HG03064 (cell line): ENCODE results near the gene KCNK18.

ENCODE experiments used
- ATAC-seq: cut with Tn5 transposase; IDR thresholded peaks from one replicate; pipeline ENCODE4 v1.9.1; 2021; ENCODE audit warnings: low read depth; ENCODE audit not compliant: unreplicated experiment

KCNK18 gene

DNA sequence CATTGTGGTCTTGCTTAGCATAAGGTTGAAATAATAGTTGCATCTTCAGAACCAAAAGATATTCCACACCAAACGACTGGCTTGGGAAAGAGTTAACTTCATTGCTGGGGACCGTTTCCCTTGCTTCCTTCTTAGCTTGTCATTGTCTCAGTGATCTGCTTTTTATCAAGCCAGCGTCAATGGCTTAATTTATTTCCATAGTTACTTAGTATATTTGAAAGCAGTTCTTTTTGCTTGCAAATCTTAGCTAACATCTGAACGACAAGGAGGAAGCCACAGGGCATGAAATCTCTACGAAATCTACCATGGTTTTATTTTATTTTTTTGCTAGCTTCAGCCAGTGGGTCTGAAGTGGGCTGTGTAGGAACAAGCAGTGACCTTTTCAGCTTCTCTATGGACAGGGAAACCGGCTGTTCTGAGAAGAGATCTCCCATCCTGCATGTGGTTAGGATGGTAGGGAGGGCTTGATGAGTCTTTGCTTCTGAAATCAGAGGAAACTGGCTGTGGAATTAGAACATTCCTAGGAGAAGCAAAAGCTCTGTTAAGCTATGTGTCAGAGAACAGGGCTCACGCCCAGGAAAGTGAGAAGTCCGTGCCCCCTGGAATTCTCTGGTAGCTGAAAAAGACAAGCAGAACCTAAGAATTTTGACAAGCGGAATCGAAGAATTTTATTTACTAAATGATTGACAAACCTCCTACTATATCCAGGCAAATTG is 51.6 kb downstream of the KCNK18 start:
- ATAC-seq = no peak

DNA sequence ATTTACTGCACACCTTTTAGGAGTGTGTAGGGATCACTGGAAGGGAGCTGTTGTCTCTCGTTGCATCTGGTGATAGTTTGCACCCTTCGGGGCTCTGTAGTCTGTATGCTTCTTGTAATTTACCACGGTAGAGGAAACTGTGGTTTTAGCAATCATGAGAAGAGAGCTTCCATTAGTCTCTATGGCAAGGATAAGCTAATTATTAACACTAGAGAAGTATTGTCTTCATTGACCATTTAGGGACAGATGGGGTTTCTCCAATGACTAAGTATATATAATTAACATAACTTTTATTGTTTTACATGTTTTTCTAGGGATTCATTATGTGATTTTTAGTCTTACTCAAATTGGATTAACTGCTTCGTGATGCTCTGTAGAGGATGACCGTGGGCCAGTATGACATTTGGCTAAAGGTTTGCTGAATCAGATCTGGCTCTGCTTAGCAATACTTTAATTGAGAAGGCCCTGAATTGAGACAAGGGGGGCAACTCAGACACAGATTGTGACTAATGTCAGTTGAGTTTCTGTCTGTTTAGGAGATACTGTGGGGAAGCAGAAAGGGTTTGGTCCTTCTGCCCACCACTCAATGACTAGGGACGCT is 52.3 kb downstream of the KCNK18 start:
- no peak for ATAC-seq

DNA sequence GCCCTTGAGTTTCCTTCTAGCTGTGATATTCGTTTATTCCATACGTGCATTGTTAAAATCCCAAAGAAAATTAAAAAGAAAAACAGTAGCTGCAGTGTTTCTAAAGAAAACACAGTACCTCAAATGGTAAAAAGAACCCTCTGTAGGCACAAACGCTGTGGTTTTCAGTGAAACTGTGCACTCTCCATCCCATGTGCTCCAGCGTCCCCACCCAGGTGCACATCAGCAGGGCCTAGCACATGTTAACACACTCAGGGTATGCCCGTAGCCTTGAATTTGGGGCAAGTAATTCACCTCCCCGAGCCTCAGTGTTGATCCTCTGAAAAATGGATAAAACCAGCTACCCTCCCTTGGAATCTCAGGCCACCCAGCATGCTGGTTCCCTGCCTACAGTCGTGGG is 53.1 kb downstream of the KCNK18 start:
- no peak for ATAC-seq

DNA sequence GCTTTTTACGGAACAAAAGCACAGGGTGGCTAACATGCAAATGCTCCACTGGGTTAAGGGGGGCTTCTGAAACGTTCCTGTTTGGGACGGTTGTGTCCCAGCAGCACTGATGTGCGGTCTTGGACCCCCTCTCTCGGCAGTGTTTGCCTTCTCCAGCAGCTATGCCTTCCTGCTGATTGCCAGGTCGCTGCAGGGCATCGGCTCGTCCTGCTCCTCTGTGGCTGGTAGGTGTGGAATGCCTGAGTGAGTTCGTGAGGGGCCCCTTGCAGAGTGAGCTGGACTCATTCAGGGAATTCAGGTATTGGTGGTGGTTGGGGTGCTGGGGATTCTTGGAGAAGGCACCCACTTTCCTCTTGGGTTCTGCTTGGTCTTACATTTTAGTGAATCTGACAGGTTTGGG is 56.6 kb downstream of the KCNK18 start:
- ATAC-seq = no peak

DNA sequence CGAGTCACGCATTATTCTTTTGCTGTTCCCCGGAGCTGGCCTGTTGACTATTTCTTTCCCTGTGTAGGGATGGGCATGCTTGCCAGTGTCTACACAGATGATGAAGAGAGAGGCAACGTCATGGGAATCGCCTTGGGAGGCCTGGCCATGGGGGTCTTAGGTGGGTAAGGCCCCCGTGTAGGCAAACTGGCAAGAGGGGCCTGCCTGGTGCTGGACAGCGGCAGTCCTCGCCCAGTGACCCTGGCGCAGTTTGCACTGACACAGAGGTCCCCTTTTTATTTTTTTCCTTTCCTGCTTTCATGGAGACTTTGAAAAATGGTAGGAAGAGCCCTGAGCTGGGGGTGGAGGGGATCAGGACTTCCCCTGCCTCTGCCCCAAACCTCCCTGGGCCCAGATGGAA is 57.0 kb downstream of the KCNK18 start:
- ATAC-seq = no peak

DNA sequence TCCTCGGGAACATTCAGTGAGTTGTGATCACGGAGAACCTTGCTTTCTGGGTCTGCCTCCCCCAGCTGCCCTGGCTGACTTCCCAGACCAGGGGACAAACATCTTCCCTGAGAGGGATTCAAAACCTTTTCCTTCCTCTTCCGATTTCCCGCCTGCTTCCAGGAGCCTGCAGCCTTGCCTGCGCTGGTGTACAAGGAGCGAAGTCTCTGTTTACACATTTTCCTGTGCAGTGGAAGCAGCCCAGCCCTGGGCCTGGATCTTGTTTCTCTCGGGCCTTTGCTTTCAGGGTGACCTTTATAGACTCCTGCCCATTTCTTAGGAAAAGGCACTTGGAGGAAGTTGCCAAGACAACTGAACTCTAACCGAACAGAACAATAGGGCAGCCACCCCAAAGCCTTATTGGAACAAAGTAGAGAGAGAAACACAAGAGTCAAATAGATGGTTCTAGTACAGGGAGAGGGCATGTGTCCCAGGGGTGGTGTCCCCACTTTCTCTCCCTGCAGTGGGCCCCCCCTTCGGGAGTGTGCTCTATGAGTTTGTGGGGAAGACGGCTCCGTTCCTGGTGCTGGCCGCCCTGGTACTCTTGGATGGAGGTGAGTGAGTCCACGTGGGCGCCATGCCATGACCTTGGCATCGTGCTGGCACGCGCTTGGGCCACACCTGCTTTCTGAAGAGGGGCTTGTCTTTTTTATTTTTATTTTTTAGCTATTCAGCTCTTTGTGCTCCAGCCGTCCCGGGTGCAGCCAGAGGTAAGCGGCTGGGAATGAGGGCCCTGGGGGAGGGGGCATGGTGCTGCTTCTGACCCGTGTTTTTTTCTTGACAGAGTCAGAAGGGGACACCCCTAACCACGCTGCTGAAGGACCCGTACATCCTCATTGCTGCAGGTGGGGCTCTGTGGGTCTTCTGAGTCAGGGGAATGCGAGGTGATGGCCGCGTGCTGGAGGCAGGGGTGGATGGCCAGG is 57.8 kb downstream of the KCNK18 start:
- no peak for ATAC-seq

DNA sequence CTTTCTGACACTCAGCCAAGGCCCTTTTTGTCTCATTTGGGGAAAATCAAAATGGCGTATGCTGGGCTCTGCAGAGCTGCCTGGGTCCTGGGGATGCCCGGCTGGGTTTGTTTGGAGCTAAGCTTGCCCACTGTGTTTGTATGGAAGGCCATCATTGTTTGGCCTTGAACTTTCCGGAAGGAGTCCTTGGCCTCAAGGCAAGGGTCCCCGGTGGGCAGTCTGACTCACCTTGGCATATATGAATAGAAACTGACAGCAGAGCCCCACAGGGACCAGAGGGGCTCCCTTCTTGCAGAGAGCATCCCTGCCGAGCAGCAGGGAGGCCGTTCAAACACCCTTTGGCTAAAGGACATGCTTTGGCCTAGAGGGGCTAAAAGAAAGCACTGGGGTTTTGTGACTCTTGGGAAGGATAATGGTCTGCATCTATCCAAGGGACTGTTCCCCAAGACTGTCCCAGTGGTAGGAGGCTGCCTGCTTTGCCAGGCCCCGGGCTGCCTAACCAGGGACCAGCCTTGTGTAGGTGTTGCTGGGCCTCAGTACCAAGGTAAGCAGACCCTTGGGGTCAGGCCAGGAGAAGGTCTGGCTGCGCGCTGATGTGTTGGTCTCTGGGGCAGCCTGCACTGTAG is 58.7 kb downstream of the KCNK18 start:
- no peak for ATAC-seq

DNA sequence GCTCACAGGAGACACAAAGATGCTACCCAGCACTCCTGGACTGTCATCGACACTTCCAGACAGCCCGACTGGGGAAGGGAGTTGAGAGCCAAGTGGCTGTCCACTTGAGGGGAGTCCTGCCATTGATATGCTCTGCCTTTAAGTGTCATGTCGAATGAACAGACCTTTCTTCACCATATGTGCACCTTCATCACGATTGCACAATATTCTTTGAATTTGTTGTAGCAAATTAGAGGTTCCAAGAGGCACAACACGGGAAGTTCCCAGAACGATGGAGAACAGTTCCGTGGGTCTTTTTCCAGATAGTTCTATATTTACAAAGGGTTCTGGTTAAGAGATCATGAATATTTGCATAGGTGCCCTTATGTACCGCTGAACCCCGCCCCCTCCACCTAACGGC is 59.6 kb downstream of the KCNK18 start:
- no peak for ATAC-seq

DNA sequence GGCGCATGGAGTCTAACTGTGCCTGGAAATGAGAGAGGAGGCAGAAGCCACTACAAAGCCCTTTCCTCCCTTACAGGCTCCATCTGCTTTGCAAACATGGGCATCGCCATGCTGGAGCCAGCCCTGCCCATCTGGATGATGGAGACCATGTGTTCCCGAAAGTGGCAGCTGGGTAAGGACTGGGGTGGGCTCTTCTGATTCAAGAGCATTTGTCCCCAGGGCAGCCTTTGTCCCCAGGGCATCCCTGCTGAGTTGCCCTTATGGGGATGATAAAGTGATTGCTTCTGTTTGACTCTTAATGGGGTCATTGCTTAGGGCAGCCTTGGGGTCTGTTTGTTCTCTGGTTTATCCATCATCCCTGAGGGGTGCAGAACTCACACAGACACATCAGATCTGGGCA is 60.4 kb downstream of the KCNK18 start:
- ATAC-seq = no peak

DNA sequence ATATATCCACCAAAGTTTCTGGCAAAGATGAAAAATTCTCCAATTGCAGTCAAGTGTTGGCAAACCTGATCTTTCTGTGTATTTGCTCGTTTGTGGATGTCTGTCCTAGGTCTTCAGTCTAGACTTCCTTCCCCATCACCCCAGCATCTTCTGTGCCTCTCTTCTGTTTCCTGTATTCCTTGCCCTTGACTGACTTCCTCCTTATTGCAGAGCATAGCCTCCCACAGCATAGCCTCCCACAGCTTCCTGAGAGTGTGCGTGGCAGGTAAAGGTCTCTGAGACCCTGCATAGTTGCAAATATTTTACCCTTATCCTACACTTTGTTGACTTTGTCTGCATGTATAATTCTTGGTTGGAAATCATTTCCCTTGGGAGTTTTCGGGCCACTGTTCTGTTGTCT is 62.0 kb downstream of the KCNK18 start:
- ATAC-seq = no peak
